ENCODE measurements around the gene PLA2G4B. TPM values are rescaled to one million over a fixed set of nuclear protein-coding genes. Genes with fewer than 3 reads are reported as not detected.

PLA2G4B gene
- total and polyA plus RNA-seq, 7 experiments from 2014 or later: 0.98 to 69.9 (median 33.7) TPM

- H3K4me1 ChIP-seq (ENCODE audit: control insufficient read depth in 2 of 2, insufficient read depth in 2 of 2, low read length in 2 of 2): no peaks in the 10 kb centered on the region
- H3K36me3 ChIP-seq (ENCODE audit: control insufficient read depth in 2 of 3, insufficient read depth in 3 of 3, low read length in 3 of 3): peaks cover 4 to 84% (median 8%) of the 10 kb centered on the region in 3 experiments
- DNase-seq (no peak), ATAC-seq (no peak)
- Mint-ChIP-seq H3K36me3 (peaks cover 0 to 5% (median 2%) of the 10 kb centered on the region in 5 donors), H3K4me1 (peaks cover 0 to 5% (median 0%) of the 10 kb centered on the region in 7 donors), H3K4me3 (no peak overlapping the region), H3K9me3 (no peaks in the 10 kb centered on the region), H3K27me3 (no peaks in the 10 kb centered on the region), H3K27ac (peak overlapping the region in 1 of 9 donors; percentile 25)
- H3K9me3 ChIP-seq (ENCODE audit: control insufficient read depth in 2 of 3, low read length in 3 of 3): no peaks in the 10 kb centered on the region
- ChIA-PET POLR2A (no interaction called here), CTCF (interaction anchor here (1.6 kb wide), 1 partner anchor 63 kb away, joined by 3 read pairs; no protein-coding TSS in a partner anchor)
- H3K27me3 ChIP-seq (ENCODE audit: control insufficient read depth in 2 of 2, insufficient read depth in 2 of 2, low read length in 2 of 2): no peaks in the 10 kb centered on the region
- H3K4me3 ChIP-seq (ENCODE audit: low read length): no peak overlapping the region
- no peak overlapping the region for H3K27ac ChIP-seq (ENCODE audit: low read depth, low read length)
- intact Hi-C loops (cut with micrococcal nuclease): no loop called here
Measured at GRCh38 chr15:41841131-41841530, 2.5 kb downstream of the PLA2G4B start.

GRCh38 chr15:41842229-41842628 is 3.6 kb downstream of the PLA2G4B start:
- ChIA-PET CTCF (no interaction called here), POLR2A (no interaction called here)
- Histone ChIP-seq H3K27ac (ENCODE audit: low read depth, low read length) (no peak overlapping the region), H3K27me3 (ENCODE audit: control insufficient read depth in 2 of 2, insufficient read depth in 2 of 2, low read length in 2 of 2) (no peaks in the 10 kb centered on the region), H3K9me3 (ENCODE audit: control insufficient read depth in 2 of 3, low read length in 3 of 3) (no peaks in the 10 kb centered on the region), H3K4me3 (ENCODE audit: low read length) (no peak overlapping the region), H3K36me3 (ENCODE audit: control insufficient read depth in 2 of 3, insufficient read depth in 3 of 3, low read length in 3 of 3) (peaks cover 4 to 88% (median 8%) of the 10 kb centered on the region in 3 experiments), H3K4me1 (ENCODE audit: control insufficient read depth in 2 of 2, insufficient read depth in 2 of 2, low read length in 2 of 2) (no peaks in the 10 kb centered on the region)
- H3K36me3 Mint-ChIP-seq: peaks cover 0 to 5% (median 1%) of the 10 kb centered on the region in 5 donors
- H3K4me1 Mint-ChIP-seq: peaks cover 0 to 3% (median 0%) of the 10 kb centered on the region in 7 donors
- ATAC-seq (no peak), DNase-seq (no peak)
- peak overlapping the region in 1 of 9 donors; percentile 80 for H3K27ac Mint-ChIP-seq
- no peaks in the 10 kb centered on the region for H3K27me3 Mint-ChIP-seq
- no peak overlapping the region for H3K4me3 Mint-ChIP-seq
- H3K9me3 Mint-ChIP-seq: no peaks in the 10 kb centered on the region
- intact Hi-C loops (cut with micrococcal nuclease): no loop called here

GRCh38 chr15:41843571-41843970 is 4.9 kb downstream of the PLA2G4B start:
- intact Hi-C loops (cut with micrococcal nuclease): no loop called here
- ChIA-PET CTCF (interaction anchor here (1.3 kb wide), 1 partner anchor 240 kb away, joined by 4 read pairs; no protein-coding TSS in a partner anchor), POLR2A (no interaction called here)
- H3K27ac ChIP-seq (ENCODE audit: low read depth, low read length): no peak overlapping the region
- peaks cover 0 to 5% (median 3%) of the 10 kb centered on the region in 5 donors for H3K36me3 Mint-ChIP-seq
- ATAC-seq (no peak), DNase-seq (no peak)
- peaks cover 4 to 92% (median 8%) of the 10 kb centered on the region in 3 experiments for H3K36me3 ChIP-seq (ENCODE audit: control insufficient read depth in 2 of 3, insufficient read depth in 3 of 3, low read length in 3 of 3)
- H3K4me3 ChIP-seq (ENCODE audit: low read length): no peak overlapping the region
- peak overlapping the region in 1 of 9 donors; percentile 2 for H3K27ac Mint-ChIP-seq
- no peaks in the 10 kb centered on the region for H3K4me1 ChIP-seq (ENCODE audit: control insufficient read depth in 2 of 2, insufficient read depth in 2 of 2, low read length in 2 of 2)
- peaks cover 0 to 1% (median 0%) of the 10 kb centered on the region in 7 donors for H3K4me1 Mint-ChIP-seq
- no peaks in the 10 kb centered on the region for H3K27me3 Mint-ChIP-seq
- no peak overlapping the region for H3K4me3 Mint-ChIP-seq
- H3K9me3 Mint-ChIP-seq: no peaks in the 10 kb centered on the region
- H3K9me3 ChIP-seq (ENCODE audit: control insufficient read depth in 2 of 3, low read length in 3 of 3): no peaks in the 10 kb centered on the region
- no peaks in the 10 kb centered on the region for H3K27me3 ChIP-seq (ENCODE audit: control insufficient read depth in 2 of 2, insufficient read depth in 2 of 2, low read length in 2 of 2)

- Mint-ChIP-seq H3K27me3 (no peaks in the 10 kb centered on the region), H3K4me1 (peaks cover 0 to 1% (median 0%) of the 10 kb centered on the region in 7 donors), H3K9me3 (no peaks in the 10 kb centered on the region), H3K27ac (no peak overlapping the region), H3K36me3 (peaks cover 0 to 5% (median 3%) of the 10 kb centered on the region in 5 donors), H3K4me3 (no peak overlapping the region)
- ATAC-seq (no peak), DNase-seq (no peak)
- Histone ChIP-seq H3K27me3 (ENCODE audit: control insufficient read depth in 2 of 2, insufficient read depth in 2 of 2, low read length in 2 of 2) (no peaks in the 10 kb centered on the region), H3K4me3 (ENCODE audit: low read length) (no peak overlapping the region), H3K4me1 (ENCODE audit: control insufficient read depth in 2 of 2, insufficient read depth in 2 of 2, low read length in 2 of 2) (no peaks in the 10 kb centered on the region), H3K27ac (ENCODE audit: low read depth, low read length) (no peak overlapping the region), H3K36me3 (ENCODE audit: control insufficient read depth in 2 of 3, insufficient read depth in 3 of 3, low read length in 3 of 3) (peaks cover 4 to 87% (median 8%) of the 10 kb centered on the region in 3 experiments), H3K9me3 (ENCODE audit: control insufficient read depth in 2 of 3, low read length in 3 of 3) (no peaks in the 10 kb centered on the region)
- ChIA-PET POLR2A (no interaction called here), CTCF (interaction anchor here (1.2 to 1.3 kb wide), 2 partner anchors 32 to 241 kb away, joined by 3 to 4 read pairs; no protein-coding TSS in a partner anchor)
- intact Hi-C loops (cut with micrococcal nuclease): no loop called here
Measured at GRCh38 chr15:41844814-41845213, 6.2 kb downstream of the PLA2G4B start.

GRCh38 chr15:41847206-41847605 is 8.6 kb downstream of the PLA2G4B start:
- Histone ChIP-seq H3K36me3 (ENCODE audit: control insufficient read depth in 2 of 3, insufficient read depth in 3 of 3, low read length in 3 of 3) (peaks cover 0 to 63% (median 0%) of the 10 kb centered on the region in 3 experiments), H3K27ac (ENCODE audit: low read depth, low read length) (no peak overlapping the region), H3K27me3 (ENCODE audit: control insufficient read depth in 2 of 2, insufficient read depth in 2 of 2, low read length in 2 of 2) (no peaks in the 10 kb centered on the region), H3K4me1 (ENCODE audit: control insufficient read depth in 2 of 2, insufficient read depth in 2 of 2, low read length in 2 of 2) (no peaks in the 10 kb centered on the region), H3K9me3 (ENCODE audit: control insufficient read depth in 2 of 3, low read length in 3 of 3) (no peaks in the 10 kb centered on the region), H3K4me3 (ENCODE audit: low read length) (no peak overlapping the region)
- DNase-seq (no peak), ATAC-seq (no peak)
- Mint-ChIP-seq H3K27me3 (no peaks in the 10 kb centered on the region), H3K9me3 (no peaks in the 10 kb centered on the region), H3K4me3 (no peak overlapping the region), H3K27ac (no peak overlapping the region), H3K36me3 (peaks cover 0 to 5% (median 3%) of the 10 kb centered on the region in 5 donors), H3K4me1 (peaks cover 0 to 1% (median 0%) of the 10 kb centered on the region in 7 donors)
- ChIA-PET POLR2A (no interaction called here), CTCF (interaction anchor here (1.2 kb wide), 1 partner anchor 56 kb away, joined by 6 read pairs; no protein-coding TSS in a partner anchor)
- intact Hi-C loops (cut with micrococcal nuclease): no loop called here

GRCh38 chr15:41847981-41848380 is 9.3 kb downstream of the PLA2G4B start:
- H3K4me1 ChIP-seq (ENCODE audit: control insufficient read depth in 2 of 2, insufficient read depth in 2 of 2, low read length in 2 of 2): no peaks in the 10 kb centered on the region
- peaks cover 0 to 1% (median 0%) of the 10 kb centered on the region in 7 donors for H3K4me1 Mint-ChIP-seq
- H3K27me3 Mint-ChIP-seq: no peaks in the 10 kb centered on the region
- DNase-seq: no peak
- no peak for ATAC-seq
- ChIA-PET CTCF (interaction anchor here (0.6 kb wide), 1 partner anchor 209 kb away, joined by 3 read pairs; no protein-coding TSS in a partner anchor), POLR2A (no interaction called here)
- H3K36me3 ChIP-seq (ENCODE audit: control insufficient read depth in 2 of 3, insufficient read depth in 3 of 3, low read length in 3 of 3): peaks cover 0 to 56% (median 0%) of the 10 kb centered on the region in 3 experiments
- intact Hi-C loops (cut with micrococcal nuclease): no loop called here
- no peaks in the 10 kb centered on the region for H3K9me3 ChIP-seq (ENCODE audit: control insufficient read depth in 2 of 3, low read length in 3 of 3)
- no peaks in the 10 kb centered on the region for H3K9me3 Mint-ChIP-seq
- no peak overlapping the region for H3K27ac ChIP-seq (ENCODE audit: low read depth, low read length)
- H3K27ac Mint-ChIP-seq: peak overlapping the region in 3 of 9 donors; percentile 44 to 46 (median 44)
- H3K4me3 Mint-ChIP-seq: no peak overlapping the region
- H3K27me3 ChIP-seq (ENCODE audit: control insufficient read depth in 2 of 2, insufficient read depth in 2 of 2, low read length in 2 of 2): no peaks in the 10 kb centered on the region
- peaks cover 0 to 5% (median 3%) of the 10 kb centered on the region in 5 donors for H3K36me3 Mint-ChIP-seq
- H3K4me3 ChIP-seq (ENCODE audit: low read length): no peak overlapping the region

- Mint-ChIP-seq H3K9me3 (no peaks in the 10 kb centered on the region), H3K36me3 (peaks cover 0 to 5% (median 3%) of the 10 kb centered on the region in 5 donors), H3K27me3 (no peaks in the 10 kb centered on the region), H3K4me3 (no peak overlapping the region), H3K4me1 (peaks cover 0 to 1% (median 0%) of the 10 kb centered on the region in 7 donors), H3K27ac (peak overlapping the region in 4 of 9 donors; percentile 6 to 46 (median 44))
- intact Hi-C loops (cut with micrococcal nuclease): no loop called here
- H3K4me3 ChIP-seq (ENCODE audit: low read length): no peak overlapping the region
- no peaks in the 10 kb centered on the region for H3K27me3 ChIP-seq (ENCODE audit: control insufficient read depth in 2 of 2, insufficient read depth in 2 of 2, low read length in 2 of 2)
- CTCF ChIA-PET: interaction anchor here (0.6 kb wide), 1 partner anchor 209 kb away, joined by 3 read pairs; no protein-coding TSS in a partner anchor
- no peak overlapping the region for H3K27ac ChIP-seq (ENCODE audit: low read depth, low read length)
- POLR2A ChIA-PET: no interaction called here
- no peaks in the 10 kb centered on the region for H3K9me3 ChIP-seq (ENCODE audit: control insufficient read depth in 2 of 3, low read length in 3 of 3)
- ATAC-seq (no peak), DNase-seq (peak in 1 of 9 donors; percentile 32)
- H3K36me3 ChIP-seq (ENCODE audit: control insufficient read depth in 2 of 3, insufficient read depth in 3 of 3, low read length in 3 of 3): peaks cover 0 to 51% (median 0%) of the 10 kb centered on the region in 3 experiments
- no peaks in the 10 kb centered on the region for H3K4me1 ChIP-seq (ENCODE audit: control insufficient read depth in 2 of 2, insufficient read depth in 2 of 2, low read length in 2 of 2)
Measured at GRCh38 chr15:41848631-41849030, 10.0 kb downstream of the PLA2G4B start.
